Inflammatory macrophage treated with lipopolysaccharide for 4 hours (primary cell): ENCODE results near the gene XIST.
A peak's percentile ranks its signal among the peaks of the same experiment; 100 is the strongest.
"Not testable (repeated sequence)": the region's sequence is repeated elsewhere in the genome, so short reads cannot be mapped to it uniquely, and the experiment has no call there.

Source experiments
- DNase-seq: peaks from one replicate; pipeline ENCODE4 v3.0.0-alpha.2; 2020

XIST gene

DNA sequence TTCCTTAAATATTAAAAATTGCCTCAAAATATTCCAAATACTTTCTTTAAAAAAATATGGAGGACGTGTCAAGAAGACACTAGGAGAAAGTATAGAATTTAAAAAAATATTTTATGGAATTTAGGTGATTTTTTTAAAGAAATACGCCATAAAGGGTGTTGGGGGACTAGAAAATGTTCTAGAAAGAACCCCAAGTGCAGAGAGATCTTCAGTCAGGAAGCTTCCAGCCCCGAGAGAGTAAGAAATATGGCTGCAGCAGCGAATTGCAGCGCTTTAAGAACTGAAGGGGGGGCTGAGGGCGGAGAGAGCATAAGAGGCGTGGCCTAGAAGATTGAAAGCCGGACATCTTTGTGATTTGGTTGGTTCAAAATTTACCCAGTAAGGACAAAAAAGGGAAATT, at the start of gene XIST:
Gene XIST (minus strand): TSS at position 248 of the 400 bp plus-strand sequence.
- DNase-seq = no peak

GRCh38 chrX:73898315-73898714, 45.8 kb upstream of the XIST start:
- not testable (repeated sequence) for DNase-seq

- not testable (repeated sequence) for DNase-seq
Measured at GRCh38 chrX:73892515-73893090, 40.1 kb upstream of the XIST start.

- DNase-seq = not testable (repeated sequence)
Measured at GRCh38 chrX:73882260-73882659, 29.7 kb upstream of the XIST start.

GRCh38 chrX:73877687-73878086, 25.2 kb upstream of the XIST start:
- no peak for DNase-seq

- no peak for DNase-seq
Measured at GRCh38 chrX:73876911-73877310, 24.4 kb upstream of the XIST start.

DNA sequence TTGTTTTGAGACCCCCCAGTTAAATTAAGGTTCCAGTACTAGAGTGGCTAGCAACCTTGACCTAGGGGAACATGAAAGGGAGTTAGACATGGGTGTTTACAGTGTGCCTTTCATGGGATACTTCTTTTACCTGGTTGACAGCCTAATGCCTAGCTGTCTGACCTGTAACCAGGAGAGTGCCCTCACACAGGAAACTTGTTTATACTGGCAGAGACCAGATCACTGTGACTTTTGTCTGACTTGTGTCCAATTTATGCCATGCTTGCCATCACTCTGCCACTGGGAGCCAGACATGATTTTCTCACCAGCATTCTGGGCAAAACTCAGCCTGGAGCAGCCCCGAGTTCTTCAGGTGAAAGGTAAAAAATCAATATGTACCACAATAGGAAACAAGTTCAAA, 16.4 kb upstream of the XIST start:
- DNase-seq = no peak

DNA sequence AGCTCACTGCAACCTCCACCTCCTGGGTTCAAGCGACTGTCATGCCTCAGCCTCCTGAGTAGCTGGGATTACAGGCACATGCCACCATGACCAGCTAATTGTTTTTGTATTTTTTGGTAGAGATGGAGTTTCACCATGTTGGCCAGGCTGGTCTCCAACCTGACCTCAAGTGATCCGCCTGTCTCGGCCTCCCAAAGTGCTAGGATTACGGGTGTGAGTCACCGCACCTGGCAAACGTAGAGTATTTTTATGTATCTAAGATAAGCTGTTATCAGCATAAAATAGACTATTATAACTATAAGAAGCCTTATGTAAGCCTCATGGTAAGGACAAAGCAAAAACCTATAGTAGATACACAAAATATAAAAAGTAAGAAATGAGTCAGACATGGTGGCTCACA, 14.6 kb upstream of the XIST start:
- no peak for DNase-seq

GRCh38 chrX:73863852-73864251, 11.3 kb upstream of the XIST start:
- no peak for DNase-seq

DNA sequence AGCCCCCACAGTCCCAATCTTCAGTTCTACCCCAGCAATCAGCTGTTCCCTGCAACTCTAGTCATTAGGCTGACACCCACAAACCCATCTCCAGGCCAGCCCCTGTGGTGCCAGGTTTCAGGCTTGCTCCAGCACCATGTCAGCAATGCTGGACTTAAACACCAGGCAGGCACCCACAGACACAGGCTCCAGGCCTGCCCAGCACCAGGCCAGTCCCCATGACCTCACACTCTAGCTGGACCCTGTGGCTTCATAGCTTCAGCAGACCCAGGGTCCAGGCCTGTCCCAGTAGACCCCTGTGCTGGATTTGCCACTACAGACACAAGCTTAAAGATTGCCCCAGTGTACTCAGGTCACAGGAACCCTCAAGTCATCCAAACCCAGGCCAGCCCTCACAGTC, 10.8 kb upstream of the XIST start:
- DNase-seq = no peak

GRCh38 chrX:73859622-73860021, 7.1 kb upstream of the XIST start:
- no peak for DNase-seq

DNA sequence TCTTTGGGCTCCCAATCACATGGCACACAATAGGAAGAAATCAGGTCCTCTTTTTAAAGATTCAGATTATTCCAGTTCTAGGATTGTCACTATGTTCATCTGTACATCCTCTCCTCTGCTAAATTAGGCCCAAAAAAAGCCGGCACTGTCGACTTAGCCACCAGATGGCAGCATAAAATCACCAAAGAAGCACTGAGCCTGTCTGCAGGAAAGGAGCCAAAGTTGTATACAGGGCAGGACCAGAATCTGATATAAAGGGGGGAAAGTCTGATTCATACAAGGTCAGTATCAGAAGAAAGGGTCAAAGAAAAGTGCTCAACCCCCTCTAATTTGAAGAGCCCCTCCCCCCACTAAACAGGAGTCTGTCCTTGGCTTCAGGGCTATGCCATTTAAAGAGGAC, 3.0 kb upstream of the XIST start:
- peak; percentile 41 for DNase-seq

DNA sequence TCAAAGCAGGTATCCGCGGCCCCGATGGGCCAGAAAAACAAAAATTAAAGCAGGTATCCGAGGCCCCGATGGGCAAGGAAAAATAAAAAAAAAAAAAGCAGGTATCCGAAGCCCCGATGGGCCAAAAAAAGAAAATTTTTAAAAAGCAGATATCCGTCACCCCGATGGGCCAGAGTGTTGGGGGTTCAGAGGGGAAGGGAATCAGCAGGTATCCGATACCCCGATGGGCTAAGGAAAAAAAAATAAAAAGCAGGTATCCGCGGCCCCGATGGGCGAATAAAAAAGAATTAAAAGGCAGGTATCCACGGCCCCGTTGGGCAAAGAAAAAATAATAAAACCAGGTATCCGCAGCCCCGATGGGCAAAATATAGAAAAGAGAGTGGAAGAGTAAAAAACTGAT, 492 bp downstream of the XIST start:
- DNase-seq = no peak

- DNase-seq = no peak
Measured at GRCh38 chrX:73851014-73852009, 1.2 kb downstream of the XIST start.

DNA sequence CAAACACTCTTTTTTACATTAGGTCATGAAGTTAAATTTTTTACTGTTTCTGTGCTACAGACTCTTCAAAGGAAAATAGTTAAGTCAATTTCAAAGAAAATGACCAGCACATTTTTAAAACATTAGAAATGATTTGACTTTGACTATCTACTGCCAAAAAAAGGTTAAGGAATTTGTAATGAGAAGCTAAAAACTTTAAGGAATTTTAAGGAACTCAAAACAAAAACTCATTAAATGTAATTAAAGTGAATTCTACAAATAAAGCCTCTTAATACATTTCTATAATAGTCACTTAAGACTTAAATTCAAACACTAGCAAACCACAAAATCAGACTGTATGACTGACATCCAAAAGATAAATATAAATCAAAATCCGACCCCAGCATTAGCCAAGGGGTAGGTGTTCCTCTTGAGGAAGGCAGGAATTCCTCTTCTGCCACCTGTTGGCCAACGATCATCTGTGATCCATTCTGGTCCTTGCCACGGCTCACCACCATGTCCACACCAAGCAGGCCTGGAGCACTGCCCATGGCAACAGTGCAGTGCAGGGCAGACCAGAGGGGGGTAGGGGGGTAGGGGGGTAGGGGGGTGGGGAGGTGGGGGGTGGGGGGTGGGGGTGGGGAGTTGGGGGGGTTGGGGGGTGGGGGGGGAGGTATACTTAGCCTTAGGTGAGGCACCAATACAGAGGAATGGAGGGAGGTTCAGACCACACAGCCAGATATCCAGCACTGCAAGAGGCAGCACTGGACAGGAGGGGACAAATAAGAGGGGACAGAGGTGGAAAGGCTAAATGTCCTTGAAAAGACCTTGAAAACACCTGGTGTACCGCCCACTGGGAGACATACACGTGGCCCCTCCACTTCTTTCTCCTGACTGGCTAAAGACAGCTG, 2.1 kb downstream of the XIST start:
- no peak for DNase-seq

GRCh38 chrX:73849073-73849472, 3.4 kb downstream of the XIST start:
- no peak for DNase-seq

GRCh38 chrX:73847991-73848390, 4.5 kb downstream of the XIST start:
- no peak for DNase-seq

GRCh38 chrX:73847100-73847499, 5.4 kb downstream of the XIST start:
- no peak for DNase-seq

- DNase-seq = no peak
Measured at GRCh38 chrX:73842541-73843234, 9.8 kb downstream of the XIST start.

DNA sequence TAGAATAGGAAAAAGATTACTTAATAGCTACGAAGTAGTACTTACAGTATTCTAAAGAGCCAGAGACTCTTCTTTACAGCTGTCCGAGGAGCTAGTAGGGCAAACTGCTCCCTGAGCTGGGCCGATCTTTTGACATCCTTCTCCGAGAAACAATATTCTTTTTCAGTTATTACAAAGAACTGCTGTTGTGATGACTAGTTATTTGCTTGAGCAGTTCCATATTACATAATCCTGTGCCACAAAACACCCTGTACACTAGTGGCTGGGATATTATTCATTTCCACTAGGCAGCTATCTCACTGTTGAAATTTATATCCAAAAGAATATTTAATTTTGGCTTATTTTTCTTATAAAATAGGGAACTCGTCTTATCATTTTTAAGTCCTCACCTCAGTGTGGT, 11.2 kb downstream of the XIST start:
- no peak for DNase-seq

DNA sequence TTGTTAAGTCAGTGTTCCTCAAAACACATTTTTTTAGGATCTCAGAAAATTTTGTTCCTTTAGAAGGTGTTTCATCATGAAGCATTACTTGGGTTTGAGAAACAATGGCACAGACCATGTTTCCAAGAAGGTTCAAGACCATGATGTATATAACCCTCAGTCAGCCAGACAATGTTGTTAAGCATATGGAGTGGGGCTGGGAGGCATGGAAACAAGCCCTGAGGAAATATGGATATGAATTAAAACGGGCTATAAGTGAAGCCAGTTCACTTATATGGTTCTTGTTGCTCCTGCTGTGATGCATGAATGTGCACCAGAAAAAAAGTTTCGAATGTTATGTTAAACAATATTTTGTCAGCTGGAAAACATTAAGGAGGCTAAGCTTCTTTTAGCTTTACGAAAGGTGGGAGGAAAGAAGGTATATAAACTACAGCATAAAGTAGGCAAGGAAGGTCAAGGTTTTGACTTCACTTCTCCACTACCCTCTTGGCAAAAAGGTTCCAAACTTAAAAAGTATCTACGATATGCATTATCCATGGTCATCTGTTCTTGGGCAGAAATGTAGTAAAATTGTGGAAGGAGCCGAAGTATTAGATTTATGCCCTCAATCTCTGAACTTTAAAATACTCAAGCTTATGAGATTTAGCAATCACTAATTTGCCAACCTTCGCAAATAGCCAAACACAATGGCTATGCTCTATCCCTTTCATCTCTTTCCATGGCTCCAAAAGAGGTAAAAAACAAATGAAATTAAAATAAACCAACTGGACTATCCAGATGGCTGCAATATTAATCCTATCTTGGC, 12.2 kb downstream of the XIST start:
- DNase-seq = no peak

DNA sequence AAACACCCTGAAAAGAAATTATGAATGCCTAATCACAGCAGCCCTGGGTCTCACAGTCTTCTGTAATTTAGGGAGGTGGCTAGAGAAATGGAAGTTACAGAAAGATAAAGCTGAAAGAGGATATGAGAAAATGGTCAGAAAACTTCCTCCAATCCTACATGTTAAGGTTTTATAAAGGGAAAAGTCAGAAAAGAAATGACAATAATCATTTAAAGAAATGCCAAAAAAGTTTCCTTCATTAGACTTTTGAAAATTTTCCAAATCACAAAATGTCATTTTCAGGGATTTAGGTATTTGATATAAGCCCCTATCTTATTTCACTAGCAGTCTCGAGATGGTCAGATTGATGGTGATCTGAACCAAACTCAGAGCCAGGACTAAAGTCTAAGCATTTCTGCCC, 13.4 kb downstream of the XIST start:
- DNase-seq = no peak
